ENCODE data around the gene TMEM185B.

TMEM185B gene

DNA sequence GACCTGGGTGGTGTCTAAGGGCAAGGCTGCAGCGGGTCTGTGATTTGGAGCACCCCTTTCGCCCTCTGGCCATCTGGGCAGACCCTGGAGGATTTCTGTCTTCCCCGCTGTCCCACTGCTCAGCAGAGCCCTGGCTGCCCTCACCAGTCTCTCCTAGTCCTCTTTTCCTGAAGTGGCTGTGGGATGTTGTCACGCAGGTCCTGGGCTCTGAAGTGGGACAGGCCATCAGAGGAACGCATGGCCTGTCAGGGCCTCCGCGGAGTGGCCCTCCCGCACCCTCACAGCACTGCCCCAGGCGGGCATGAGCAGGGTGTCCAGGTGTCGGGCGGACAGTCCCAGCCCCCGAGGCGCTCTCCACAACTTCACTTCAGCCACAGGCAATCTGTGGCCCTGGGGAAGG lies 1.1 kb upstream of the TMEM185B start:
- no peak for TF ChIP-seq CTCF (IDR thresholded peaks at IDR 0.05)
- H3K27me3 ChIP-seq, result peaks cover 14% of the 10 kb centered on the region
- H3K9me3 ChIP-seq, result no peaks in the 10 kb centered on the region
- H3K36me3 ChIP-seq, result no peaks in the 10 kb centered on the region
- H3K4me3 ChIP-seq (ENCODE audit: low read depth in 1 of 2, low read length in 1 of 2), result peak overlapping the region; percentile 83 to 99
- H3K4me1 ChIP-seq (ENCODE audit: control insufficient read depth in 1 of 2, insufficient read depth in 1 of 2, low read depth in 1 of 2, low read length in 1 of 2), result peaks cover 49 to 51% of the 10 kb centered on the region in 2 experiments
- H3K27ac ChIP-seq, result no peak overlapping the region

- no peak for TF ChIP-seq CTCF (IDR thresholded peaks at IDR 0.05)
These were observed 790 bp downstream of the TMEM185B start for GRCh38 chr2:120222186-120223033.

DNA sequence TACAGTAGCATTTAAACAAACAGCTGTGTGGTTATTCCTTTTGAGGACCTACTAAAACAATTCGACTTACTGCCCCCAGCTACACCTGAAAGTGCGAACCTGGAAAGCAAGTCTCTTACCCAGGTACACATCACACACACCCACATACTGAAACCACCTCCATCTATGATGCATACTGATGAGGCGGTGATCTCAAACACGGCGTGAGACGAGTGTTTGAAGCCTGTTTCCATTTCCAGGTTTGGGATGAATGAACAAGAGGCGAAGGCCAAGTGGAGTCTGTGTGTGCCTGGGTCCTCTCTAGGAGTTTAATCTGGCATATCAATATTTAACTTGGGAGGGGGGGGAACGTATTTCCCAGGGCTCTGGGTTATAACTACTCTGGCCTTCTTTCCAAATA lies 1.6 kb downstream of the TMEM185B start:
- Histone ChIP-seq H3K27ac (peak overlapping the region; percentile 72), H3K36me3 (no peaks in the 10 kb centered on the region), H3K27me3 (no peaks in the 10 kb centered on the region), H3K4me1 (ENCODE audit: control insufficient read depth in 1 of 2, insufficient read depth in 1 of 2, low read depth in 1 of 2, low read length in 1 of 2) (peaks cover 55 to 67% of the 10 kb centered on the region in 2 experiments), H3K4me3 (ENCODE audit: low read depth in 1 of 2, low read length in 1 of 2) (no peak overlapping the region), H3K9me3 (no peaks in the 10 kb centered on the region)
- TF ChIP-seq CTCF (IDR thresholded peaks at IDR 0.05), result no peak

More at GRCh38 chr2:120222186-120223033, 790 bp downstream of the TMEM185B start:
- H3K36me3 ChIP-seq, result no peaks in the 10 kb centered on the region
- peaks cover 55 to 67% of the 10 kb centered on the region in 2 experiments for H3K4me1 ChIP-seq (ENCODE audit: control insufficient read depth in 1 of 2, insufficient read depth in 1 of 2, low read depth in 1 of 2, low read length in 1 of 2)
- peak overlapping the region; percentile 96 for H3K27ac ChIP-seq
- H3K9me3 ChIP-seq, result no peaks in the 10 kb centered on the region
- peaks cover 7% of the 10 kb centered on the region for H3K27me3 ChIP-seq
- peak overlapping the region; percentile 83 to 99 for H3K4me3 ChIP-seq (ENCODE audit: low read depth in 1 of 2, low read length in 1 of 2)

GRCh38 chr2:120220756-120221155 lies 2.4 kb downstream of the TMEM185B start:
- Histone ChIP-seq H3K27ac (peak overlapping the region; percentile 72), H3K36me3 (no peaks in the 10 kb centered on the region), H3K4me1 (ENCODE audit: control insufficient read depth in 1 of 2, insufficient read depth in 1 of 2, low read depth in 1 of 2, low read length in 1 of 2) (peaks cover 55 to 67% of the 10 kb centered on the region in 2 experiments), H3K27me3 (no peaks in the 10 kb centered on the region), H3K4me3 (ENCODE audit: low read depth in 1 of 2, low read length in 1 of 2) (peak overlapping the region in 1 of 2 experiments; percentile 21), H3K9me3 (no peaks in the 10 kb centered on the region)
- no peak for TF ChIP-seq CTCF (IDR thresholded peaks at IDR 0.05)

- H3K36me3 ChIP-seq, result no peaks in the 10 kb centered on the region
- peaks cover 55 to 65% of the 10 kb centered on the region in 2 experiments for H3K4me1 ChIP-seq (ENCODE audit: control insufficient read depth in 1 of 2, insufficient read depth in 1 of 2, low read depth in 1 of 2, low read length in 1 of 2)
- H3K27ac ChIP-seq, result peak overlapping the region; percentile 72
- TF ChIP-seq CTCF (IDR thresholded peaks at IDR 0.05), result no peak
- no peaks in the 10 kb centered on the region for H3K9me3 ChIP-seq
- H3K27me3 ChIP-seq, result no peaks in the 10 kb centered on the region
- no peak overlapping the region for H3K4me3 ChIP-seq (ENCODE audit: low read depth in 1 of 2, low read length in 1 of 2)
These were observed 3.4 kb downstream of the TMEM185B start for GRCh38 chr2:120219766-120220165.
